HCT116 (cell line): Measurements from ENCODE around the gene MGST2.

Experiments used
- CTCF ChIP-seq, 3 experiments: fragments of 200-600 bp in 1 of 3; sonication (generic) in 1 of 3; IDR thresholded peaks in 2 of 3; conservative IDR thresholded peaks in 1 of 3; 2 replicates each; pipeline ENCODE4 v1.5.1; 2012 to 2017; ENCODE audit warnings: low read depth in 2 of 3, low read length in 2 of 3, antibody characterized with exemption in 1 of 3, borderline replicate concordance in 1 of 3, control low read depth in 1 of 3, mild to moderate bottlenecking in 1 of 3, mixed read lengths in 1 of 3, mixed run types in 1 of 3, moderate library complexity in 1 of 3; ENCODE audit not compliant: insufficient read depth in 1 of 3
- EGR1 ChIP-seq: IDR thresholded peaks from 2 replicates; pipeline ENCODE4 v1.6.1; 2012; ENCODE audit warnings: low read depth
- EZH2 ChIP-seq: fragments of 200-600 bp; sonication (generic); IDR thresholded peaks from 2 replicates; pipeline ENCODE4 v1.6.1; 2017; ENCODE audit warnings: antibody characterized with exemption, mixed run types
- EZH2phosphoT487 ChIP-seq: fragments of 200-600 bp; IDR thresholded peaks from 2 replicates; pipeline ENCODE4 v1.6.1; 2018; ENCODE audit warnings: antibody characterized with exemption, borderline replicate concordance
- FOSL1 ChIP-seq: IDR thresholded peaks from 2 replicates; pipeline ENCODE4 v1.6.1; 2012; ENCODE audit warnings: low read depth
- MAX ChIP-seq: IDR thresholded peaks from 2 replicates; pipeline ENCODE4 v1.6.1; 2012
- POLR2A ChIP-seq: IDR thresholded peaks from 2 replicates; pipeline ENCODE4 v1.7.0; 2011; ENCODE audit warnings: borderline replicate concordance; ENCODE audit not compliant: insufficient read depth, insufficient read length; ENCODE audit errors: extremely low read depth
- POLR2AphosphoS5 ChIP-seq: IDR thresholded peaks from 2 replicates; pipeline ENCODE4 v1.6.1; 2011; ENCODE audit warnings: mild to moderate bottlenecking, low read depth, low read length, moderate library complexity
- REST ChIP-seq: IDR thresholded peaks from 2 replicates; pipeline ENCODE4 v1.6.1; 2012; ENCODE audit warnings: low read depth
- SIN3A ChIP-seq: IDR thresholded peaks from 2 replicates; pipeline ENCODE4 v1.6.1; 2012; ENCODE audit warnings: low read depth
- SRF ChIP-seq: IDR thresholded peaks from 2 replicates; pipeline ENCODE4 v1.6.1; 2012; ENCODE audit warnings: low read depth
- ZBTB33 ChIP-seq: IDR thresholded peaks from 2 replicates; pipeline ENCODE4 v1.6.1; 2011; ENCODE audit warnings: mild to moderate bottlenecking, low read length, moderate library complexity; ENCODE audit not compliant: insufficient replicate concordance; ENCODE audit errors: extremely low read depth

GRCh38 chr4:139746431-139747171 is 81.0 kb downstream of the MGST2 start:
- TF ChIP-seq CTCF (IDR thresholded peaks at IDR 0.05 in 2 of 3, conservative IDR thresholded peaks at IDR 0.05 in 1 of 3; ENCODE audit: borderline replicate concordance in 1 of 3, insufficient read depth in 1 of 3, low read depth in 2 of 3, low read length in 2 of 3) (no peak), REST (no peak), EZH2 (no peak), SIN3A (no peak), EGR1 (no peak), EZH2phosphoT487 (no peak), POLR2AphosphoS5 (no peak), MAX (no peak), POLR2A (no peak), SRF (no peak), FOSL1 (no peak), ZBTB33 (no peak)
